ENCODE measurements around the gene CSTB.

- no peak for TF ChIP-seq POLR2A (IDR thresholded peaks at IDR 0.05)
- TF ChIP-seq, protein P1, sequence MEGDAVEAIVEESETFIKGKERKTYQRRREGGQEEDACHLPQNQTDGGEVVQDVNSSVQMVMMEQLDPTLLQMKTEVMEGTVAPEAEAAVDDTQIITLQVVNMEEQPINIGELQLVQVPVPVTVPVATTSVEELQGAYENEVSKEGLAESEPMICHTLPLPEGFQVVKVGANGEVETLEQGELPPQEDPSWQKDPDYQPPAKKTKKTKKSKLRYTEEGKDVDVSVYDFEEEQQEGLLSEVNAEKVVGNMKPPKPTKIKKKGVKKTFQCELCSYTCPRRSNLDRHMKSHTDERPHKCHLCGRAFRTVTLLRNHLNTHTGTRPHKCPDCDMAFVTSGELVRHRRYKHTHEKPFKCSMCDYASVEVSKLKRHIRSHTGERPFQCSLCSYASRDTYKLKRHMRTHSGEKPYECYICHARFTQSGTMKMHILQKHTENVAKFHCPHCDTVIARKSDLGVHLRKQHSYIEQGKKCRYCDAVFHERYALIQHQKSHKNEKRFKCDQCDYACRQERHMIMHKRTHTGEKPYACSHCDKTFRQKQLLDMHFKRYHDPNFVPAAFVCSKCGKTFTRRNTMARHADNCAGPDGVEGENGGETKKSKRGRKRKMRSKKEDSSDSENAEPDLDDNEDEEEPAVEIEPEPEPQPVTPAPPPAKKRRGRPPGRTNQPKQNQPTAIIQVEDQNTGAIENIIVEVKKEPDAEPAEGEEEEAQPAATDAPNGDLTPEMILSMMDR (IDR thresholded peaks at IDR 0.05): no peak
- no peak for TF ChIP-seq POLR2AphosphoS5 (IDR thresholded peaks at IDR 0.05)
Measured at GRCh38 chr21:43797925-43798715, 22.0 kb upstream of the CSTB start.

Measured in stomach (tissue), 4 donors.